IPS-15b (cell line): ENCODE measurements around the gene DNAH7.

Source experiments
- H3K27me3 ChIP-seq: one replicate; pipeline ENCODE4 v1.6.1; 2013; ENCODE audit warnings: low read length; ENCODE audit not compliant: control insufficient read depth, insufficient read depth
- H3K36me3 ChIP-seq: one replicate; pipeline ENCODE4 v1.6.1; 2013; ENCODE audit warnings: low read length; ENCODE audit not compliant: control insufficient read depth, insufficient read depth
- H3K4me1 ChIP-seq: one replicate; pipeline ENCODE4 v1.6.1; 2013; ENCODE audit warnings: mild to moderate bottlenecking, low read length; ENCODE audit not compliant: control insufficient read depth, insufficient read depth
- H3K4me3 ChIP-seq: one replicate; pipeline ENCODE4 v1.5.1; 2013; ENCODE audit warnings: low read depth, low read length
- H3K9ac ChIP-seq: one replicate; pipeline ENCODE4 v1.6.1; 2013; ENCODE audit warnings: low read depth, mild to moderate bottlenecking, low read length
- H3K9me3 ChIP-seq: one replicate; pipeline ENCODE4 v1.6.1; 2013; ENCODE audit warnings: mild to moderate bottlenecking, low read length; ENCODE audit not compliant: control insufficient read depth, insufficient read depth

DNAH7 gene

DNA sequence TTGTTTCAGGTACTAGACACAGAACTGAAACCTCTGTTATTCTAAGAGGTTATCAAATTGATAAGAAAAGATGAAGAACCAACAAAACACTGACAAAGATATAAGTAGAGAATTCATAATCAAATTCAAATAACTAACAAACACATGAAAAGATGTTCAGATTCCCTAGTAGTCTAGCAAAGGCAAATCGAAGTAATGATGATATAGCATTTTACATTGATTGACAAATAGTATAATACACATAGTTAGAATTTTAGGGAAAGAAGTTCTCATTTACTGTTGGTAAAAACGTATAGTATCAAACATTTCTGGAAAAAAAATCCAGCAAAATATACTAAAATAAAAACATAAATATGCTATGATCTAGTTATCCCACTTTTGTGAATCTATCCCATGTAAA lies 50.6 kb downstream of the DNAH7 start:
- no peaks in the 10 kb centered on the region for H3K4me1 ChIP-seq
- H3K9me3 ChIP-seq, result no peaks in the 10 kb centered on the region
- no peaks in the 10 kb centered on the region for H3K27me3 ChIP-seq
- no peak overlapping the region for H3K4me3 ChIP-seq
- no peak overlapping the region for H3K9ac ChIP-seq
- H3K36me3 ChIP-seq, result no peaks in the 10 kb centered on the region

DNA sequence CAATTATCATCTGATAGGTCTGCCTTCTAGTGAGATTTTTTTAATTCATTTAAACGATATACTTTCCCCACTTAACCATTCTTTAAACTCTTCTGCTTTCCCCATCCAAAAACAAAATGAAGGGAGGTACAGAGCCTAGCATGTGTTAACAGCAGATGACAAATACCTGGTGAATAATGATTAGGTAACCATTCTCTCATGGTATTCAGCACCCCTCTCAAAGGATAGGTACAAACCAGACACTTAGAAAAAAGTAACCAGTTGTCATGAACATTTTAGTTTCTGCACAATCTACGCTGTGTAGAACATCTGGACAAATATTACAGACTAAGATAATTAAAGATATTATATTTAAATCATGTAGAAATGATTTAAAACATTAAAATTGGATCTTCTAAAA lies 56.3 kb downstream of the DNAH7 start:
- no peak overlapping the region for H3K9ac ChIP-seq

DNA sequence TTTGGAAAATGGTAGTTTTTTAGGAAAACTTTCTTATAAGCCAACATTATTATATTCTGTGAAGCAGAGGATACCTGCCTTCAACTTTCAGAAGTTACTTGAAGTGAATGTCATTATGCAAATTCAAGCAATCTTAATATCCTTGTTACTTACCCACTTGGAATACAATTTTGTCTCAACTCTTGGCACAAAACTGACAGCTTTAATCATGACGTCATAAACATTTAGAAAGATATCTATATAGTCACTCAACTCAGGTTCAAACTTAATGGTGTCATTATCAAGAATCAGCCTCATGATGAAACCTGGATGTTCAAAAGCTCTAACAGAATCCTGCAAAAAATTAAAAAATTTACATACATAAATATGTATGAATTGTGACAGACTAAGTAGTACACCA lies 68.1 kb downstream of the DNAH7 start:
- Histone ChIP-seq H3K4me1 (no peaks in the 10 kb centered on the region), H3K36me3 (no peaks in the 10 kb centered on the region), H3K4me3 (no peak overlapping the region), H3K9ac (no peak overlapping the region), H3K9me3 (no peaks in the 10 kb centered on the region), H3K27me3 (no peaks in the 10 kb centered on the region)

More for the DNA sequence above, 56.3 kb downstream of the DNAH7 start:
- Histone ChIP-seq H3K9me3 (no peaks in the 10 kb centered on the region), H3K27me3 (no peaks in the 10 kb centered on the region), H3K4me3 (no peak overlapping the region), H3K36me3 (no peaks in the 10 kb centered on the region), H3K4me1 (no peaks in the 10 kb centered on the region)

DNA sequence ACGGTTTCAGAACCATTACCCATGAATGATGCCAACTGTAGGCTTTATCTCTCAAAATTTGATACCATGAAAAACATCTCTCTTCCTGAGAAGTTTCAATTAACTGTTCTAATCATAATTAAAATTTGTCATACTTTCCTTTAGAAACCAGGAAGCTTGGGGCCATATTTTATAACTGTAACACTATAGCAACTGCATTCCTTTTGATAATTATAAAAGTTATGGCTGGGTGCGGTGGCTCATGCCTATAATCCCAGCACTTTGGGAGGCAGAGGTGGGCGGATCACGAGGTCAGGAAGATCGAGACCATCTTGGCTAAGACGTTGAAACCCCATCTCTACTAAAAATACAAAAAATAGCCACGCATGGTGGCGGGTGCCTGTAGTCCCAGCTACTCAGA lies 70.6 kb downstream of the DNAH7 start:
- H3K9me3 ChIP-seq, result no peaks in the 10 kb centered on the region
- no peaks in the 10 kb centered on the region for H3K36me3 ChIP-seq
- no peak overlapping the region for H3K9ac ChIP-seq
- no peak overlapping the region for H3K4me3 ChIP-seq
- peaks cover 3% of the 10 kb centered on the region for H3K4me1 ChIP-seq
- H3K27me3 ChIP-seq, result no peaks in the 10 kb centered on the region

DNA sequence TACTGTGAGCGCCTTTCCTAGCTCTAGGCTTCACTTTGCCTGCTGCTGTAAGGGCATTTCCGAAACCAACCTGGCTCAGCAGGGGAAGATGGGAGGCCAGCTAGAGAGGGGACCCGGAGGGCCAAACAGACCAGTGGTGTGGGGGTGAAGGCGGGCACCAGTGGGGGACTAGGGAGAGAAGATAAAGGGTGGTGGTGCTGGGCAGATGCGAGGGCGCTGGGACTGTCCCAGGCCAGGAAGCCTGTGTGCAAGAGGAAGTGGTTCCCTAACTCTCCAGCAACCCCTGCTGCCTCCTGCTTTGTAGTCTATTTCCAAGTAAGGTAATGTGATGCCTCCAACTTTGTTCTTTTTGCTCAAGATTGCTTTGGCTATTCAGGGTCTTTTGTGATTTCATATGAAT lies 73.1 kb downstream of the DNAH7 start:
- H3K4me3 ChIP-seq, result no peak overlapping the region
- H3K36me3 ChIP-seq, result no peaks in the 10 kb centered on the region
- H3K4me1 ChIP-seq, result peaks cover 3% of the 10 kb centered on the region
- H3K27me3 ChIP-seq, result no peaks in the 10 kb centered on the region
- H3K9ac ChIP-seq, result no peak overlapping the region
- H3K9me3 ChIP-seq, result no peaks in the 10 kb centered on the region

DNA sequence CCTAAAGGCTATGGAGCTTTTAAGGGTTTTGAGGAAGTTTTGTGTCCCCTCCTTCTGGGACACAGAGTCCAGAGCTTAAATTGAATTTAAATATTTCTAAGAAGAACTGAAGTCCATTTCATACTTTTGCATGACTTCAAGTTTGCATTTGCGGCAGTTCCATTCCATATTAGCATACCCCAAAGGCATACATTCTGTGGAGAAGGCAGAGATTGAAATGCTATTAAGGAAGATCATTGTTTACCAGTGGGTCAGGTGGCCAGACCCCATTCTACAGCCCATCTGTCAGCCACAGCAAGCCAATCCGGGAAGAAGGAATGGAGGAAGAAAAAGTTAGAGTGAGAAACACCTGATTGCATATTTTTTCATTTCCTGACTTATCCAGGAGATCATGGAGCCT lies 75.0 kb downstream of the DNAH7 start:
- no peaks in the 10 kb centered on the region for H3K36me3 ChIP-seq
- H3K4me1 ChIP-seq, result peaks cover 3% of the 10 kb centered on the region
- no peak overlapping the region for H3K4me3 ChIP-seq
- no peaks in the 10 kb centered on the region for H3K9me3 ChIP-seq
- H3K27me3 ChIP-seq, result no peaks in the 10 kb centered on the region
- no peak overlapping the region for H3K9ac ChIP-seq

DNA sequence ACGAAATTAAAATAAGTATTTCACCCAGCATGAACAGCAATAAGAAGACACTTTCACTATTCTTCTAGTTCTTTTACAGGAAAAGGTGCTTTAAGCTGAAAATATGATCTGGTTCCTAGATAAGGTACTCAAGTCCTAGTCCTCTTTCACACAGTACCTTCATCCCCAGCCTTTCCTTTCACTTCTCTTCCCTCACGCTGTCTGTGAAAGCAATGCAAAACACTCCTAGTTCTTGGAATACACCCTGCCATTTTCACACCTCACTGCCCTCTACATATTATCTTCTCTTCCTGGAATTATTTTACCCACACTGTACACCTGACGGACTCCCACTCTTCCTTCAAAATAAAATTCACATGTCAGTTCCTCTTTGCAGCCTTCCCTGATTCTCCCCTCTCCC lies 82.9 kb downstream of the DNAH7 start:
- Histone ChIP-seq H3K36me3 (no peaks in the 10 kb centered on the region), H3K9ac (no peak overlapping the region)

DNA sequence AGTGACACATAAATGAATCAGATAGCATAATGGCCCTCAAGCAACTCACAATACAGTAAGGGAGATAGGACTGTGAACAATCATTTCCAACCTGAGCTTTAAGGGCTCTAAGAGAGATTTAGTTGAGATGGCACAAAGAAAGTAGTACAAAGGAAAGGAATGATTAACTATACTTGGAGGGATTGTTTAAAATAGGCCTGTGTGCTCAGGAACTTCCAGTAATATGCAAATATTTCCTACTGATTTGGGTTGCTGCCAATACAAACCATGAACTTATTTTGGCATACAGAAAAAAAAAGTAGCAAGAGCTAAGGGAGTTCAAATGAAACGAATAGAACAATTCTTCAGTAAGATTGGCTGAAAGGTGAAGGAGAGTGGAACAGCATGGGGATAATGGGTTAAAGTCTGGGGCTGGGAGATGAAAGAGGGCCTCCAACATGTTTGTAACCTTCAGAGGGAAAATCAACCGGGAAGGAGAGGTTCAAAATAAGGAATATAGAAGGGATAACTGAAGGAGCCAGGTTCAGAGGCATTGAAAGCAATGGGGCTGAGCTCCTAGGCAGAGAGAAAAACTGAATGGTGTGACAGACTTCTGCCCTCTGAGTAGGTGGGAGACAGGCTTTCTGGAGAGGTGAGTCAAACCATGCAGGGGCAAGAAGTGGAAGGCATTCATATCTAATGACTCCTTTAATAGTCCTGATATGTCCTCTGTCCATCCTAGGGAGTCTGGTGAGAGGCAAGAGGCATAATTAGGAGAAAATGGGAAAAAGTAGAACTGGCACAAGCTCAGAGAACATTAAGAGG lies 83.5 kb downstream of the DNAH7 start:
- Histone ChIP-seq H3K36me3 (no peaks in the 10 kb centered on the region), H3K4me1 (no peaks in the 10 kb centered on the region), H3K4me3 (no peak overlapping the region), H3K27me3 (no peaks in the 10 kb centered on the region), H3K9me3 (no peaks in the 10 kb centered on the region), H3K9ac (no peak overlapping the region)

More for the DNA sequence above, 82.9 kb downstream of the DNAH7 start:
- Histone ChIP-seq H3K4me3 (no peak overlapping the region), H3K4me1 (no peaks in the 10 kb centered on the region), H3K27me3 (no peaks in the 10 kb centered on the region), H3K9me3 (no peaks in the 10 kb centered on the region)

DNA sequence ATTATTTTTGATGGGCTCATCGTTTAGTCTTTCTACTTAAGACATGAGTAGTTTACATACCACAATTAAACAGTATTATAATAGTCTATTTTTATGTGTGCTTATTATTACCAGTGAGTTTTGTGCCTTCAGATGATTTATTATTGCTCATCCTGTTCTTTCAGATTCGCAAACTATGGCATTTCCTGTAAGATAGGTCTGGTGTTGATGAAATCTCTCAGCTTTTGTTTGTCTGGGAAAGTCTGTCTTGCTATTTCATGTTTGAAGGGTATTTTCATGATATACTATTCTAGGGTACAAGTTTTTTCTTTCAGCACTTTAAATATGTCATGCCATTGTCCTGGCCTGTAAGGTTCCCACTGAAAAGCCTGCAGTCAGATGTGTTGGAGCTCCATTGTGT lies 101.3 kb downstream of the DNAH7 start:
- H3K27me3 ChIP-seq, result no peaks in the 10 kb centered on the region
- no peaks in the 10 kb centered on the region for H3K4me1 ChIP-seq
- no peaks in the 10 kb centered on the region for H3K36me3 ChIP-seq
- H3K4me3 ChIP-seq, result no peak overlapping the region
- no peaks in the 10 kb centered on the region for H3K9me3 ChIP-seq
- H3K9ac ChIP-seq, result no peak overlapping the region

DNA sequence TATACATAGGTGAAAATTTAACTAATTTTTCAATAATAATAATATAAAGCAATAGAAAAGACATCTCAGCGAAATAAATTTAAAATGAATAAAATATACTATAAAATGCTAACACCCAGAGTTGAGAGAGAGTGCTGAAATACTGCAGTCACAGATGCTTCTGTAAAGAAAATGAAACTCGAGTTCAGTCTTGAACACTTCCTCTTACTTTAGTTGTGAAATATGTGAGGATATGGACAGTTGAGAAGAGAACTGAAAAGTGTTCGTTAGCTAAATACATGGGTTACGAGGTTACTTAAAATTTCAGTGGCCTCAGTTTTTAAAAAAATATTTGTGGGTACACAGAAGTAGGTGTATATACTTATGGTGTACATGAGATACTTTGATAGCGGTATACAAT lies 106.8 kb downstream of the DNAH7 start:
- Histone ChIP-seq H3K4me1 (no peaks in the 10 kb centered on the region), H3K9ac (no peak overlapping the region), H3K36me3 (no peaks in the 10 kb centered on the region), H3K4me3 (no peak overlapping the region), H3K27me3 (no peaks in the 10 kb centered on the region), H3K9me3 (no peaks in the 10 kb centered on the region)

DNA sequence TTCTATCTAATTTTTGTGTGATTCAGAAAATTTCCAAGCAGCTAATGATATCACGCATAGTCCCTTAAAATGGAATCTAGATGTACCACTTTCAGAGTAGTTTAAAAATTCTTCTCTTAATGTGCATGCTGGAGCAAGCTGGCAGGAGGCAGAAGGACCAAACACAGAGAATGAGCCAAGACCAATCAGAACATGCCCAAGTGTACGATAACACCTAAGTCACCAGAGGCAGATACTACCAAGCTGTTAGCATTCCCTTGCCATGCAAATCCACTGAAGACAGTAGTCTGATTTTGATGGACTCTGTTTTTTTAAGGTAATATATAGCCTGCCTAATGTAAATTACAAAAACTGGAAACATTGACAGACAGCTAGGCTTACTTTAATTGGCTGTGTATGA lies 109.3 kb downstream of the DNAH7 start:
- no peaks in the 10 kb centered on the region for H3K9me3 ChIP-seq
- H3K9ac ChIP-seq, result no peak overlapping the region
- no peaks in the 10 kb centered on the region for H3K27me3 ChIP-seq
- H3K36me3 ChIP-seq, result no peaks in the 10 kb centered on the region
- H3K4me3 ChIP-seq, result no peak overlapping the region
- H3K4me1 ChIP-seq, result no peaks in the 10 kb centered on the region

DNA sequence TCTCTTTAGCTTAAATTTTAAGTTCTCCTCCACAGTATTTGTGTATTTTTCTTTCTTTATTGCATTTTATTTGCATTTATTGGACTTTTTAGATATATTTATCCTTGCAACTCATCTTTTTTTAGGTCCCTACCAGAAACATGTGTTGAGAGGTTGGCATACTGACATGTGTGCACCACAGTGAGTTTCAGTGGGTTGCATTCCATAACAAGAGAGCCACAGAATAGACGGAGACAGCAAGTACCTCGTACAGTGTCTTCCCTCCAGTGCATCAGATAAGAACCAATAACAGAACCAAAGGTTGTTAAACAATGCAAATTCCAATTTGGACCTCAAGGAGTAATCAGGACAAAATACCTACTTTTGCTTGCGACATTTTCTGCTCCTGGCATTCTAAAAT lies 111.9 kb downstream of the DNAH7 start:
- Histone ChIP-seq H3K4me3 (no peak overlapping the region), H3K36me3 (no peaks in the 10 kb centered on the region), H3K4me1 (no peaks in the 10 kb centered on the region), H3K9ac (no peak overlapping the region), H3K27me3 (no peaks in the 10 kb centered on the region), H3K9me3 (no peaks in the 10 kb centered on the region)
